Loucy (cell line): ENCODE results near the gene GALNT9.
"Not testable (repeated sequence)": the region's sequence is repeated elsewhere in the genome, so short reads cannot be mapped to it uniquely, and the experiment has no call there.

ENCODE experiments used
- EZH2phosphoT487 ChIP-seq: fragments of 200-600 bp; IDR thresholded peaks from 2 replicates; pipeline ENCODE4 v1.6.1; 2018; ENCODE audit warnings: antibody characterized with exemption, mild to moderate bottlenecking, moderate library complexity, borderline replicate concordance
- TF ChIP-seq, protein P1 (sequence below): fragments of 200-600 bp; sonication (generic); conservative IDR thresholded peaks from 2 replicates; pipeline ENCODE4 v1.5.1; 2014; ENCODE audit warnings: mild to moderate bottlenecking, antibody characterized with exemption, low read length

DNA sequence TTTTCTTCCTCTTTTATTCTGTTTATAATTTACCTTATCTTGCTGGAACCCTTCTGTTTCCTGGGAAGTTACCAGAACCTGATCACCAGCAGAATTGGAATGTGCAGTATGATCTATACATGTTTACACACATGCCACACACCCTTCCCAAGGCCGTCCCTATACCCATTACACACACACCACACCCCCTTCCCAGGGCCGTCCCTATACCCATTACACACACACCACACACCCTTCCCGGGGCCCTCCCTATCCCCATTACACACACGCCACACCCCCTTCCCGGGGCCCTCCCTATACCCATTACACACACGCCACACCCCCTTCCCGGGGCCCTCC, 88.8 kb downstream of the GALNT9 start:
- TF ChIP-seq, protein P1, sequence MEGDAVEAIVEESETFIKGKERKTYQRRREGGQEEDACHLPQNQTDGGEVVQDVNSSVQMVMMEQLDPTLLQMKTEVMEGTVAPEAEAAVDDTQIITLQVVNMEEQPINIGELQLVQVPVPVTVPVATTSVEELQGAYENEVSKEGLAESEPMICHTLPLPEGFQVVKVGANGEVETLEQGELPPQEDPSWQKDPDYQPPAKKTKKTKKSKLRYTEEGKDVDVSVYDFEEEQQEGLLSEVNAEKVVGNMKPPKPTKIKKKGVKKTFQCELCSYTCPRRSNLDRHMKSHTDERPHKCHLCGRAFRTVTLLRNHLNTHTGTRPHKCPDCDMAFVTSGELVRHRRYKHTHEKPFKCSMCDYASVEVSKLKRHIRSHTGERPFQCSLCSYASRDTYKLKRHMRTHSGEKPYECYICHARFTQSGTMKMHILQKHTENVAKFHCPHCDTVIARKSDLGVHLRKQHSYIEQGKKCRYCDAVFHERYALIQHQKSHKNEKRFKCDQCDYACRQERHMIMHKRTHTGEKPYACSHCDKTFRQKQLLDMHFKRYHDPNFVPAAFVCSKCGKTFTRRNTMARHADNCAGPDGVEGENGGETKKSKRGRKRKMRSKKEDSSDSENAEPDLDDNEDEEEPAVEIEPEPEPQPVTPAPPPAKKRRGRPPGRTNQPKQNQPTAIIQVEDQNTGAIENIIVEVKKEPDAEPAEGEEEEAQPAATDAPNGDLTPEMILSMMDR = not testable (repeated sequence)
- TF ChIP-seq EZH2phosphoT487 = not testable (repeated sequence)
